ENCODE measurements around the gene BRINP2.

The BRINP2 gene

GRCh38 chr1:177235350-177235749 is 64.6 kb downstream of the BRINP2 start:
- no peak for TF ChIP-seq CTCF (IDR thresholded peaks at IDR 0.05; ENCODE audit: low read depth, low read length, missing control alignments)
- in situ Hi-C loops (cut with HindIII; ENCODE audit: low pct_ligation_motif_present, low sequenced_read_pairs) = no loop called here
- Histone ChIP-seq H3K27me3 (replicated peaks) (no peaks in the 10 kb centered on the region), H3K36me3 (replicated peaks) (no peaks in the 10 kb centered on the region), H3K4me3 (ENCODE audit: low read depth, low read length) (no peak overlapping the region), H3K27ac (no peak overlapping the region)
- DNase-seq = no peak

- Histone ChIP-seq H3K36me3 (replicated peaks) (no peaks in the 10 kb centered on the region), H3K27me3 (replicated peaks) (no peaks in the 10 kb centered on the region), H3K4me3 (ENCODE audit: low read depth, low read length) (no peak overlapping the region), H3K27ac (no peak overlapping the region)
- no peak for DNase-seq
- TF ChIP-seq CTCF (IDR thresholded peaks at IDR 0.05; ENCODE audit: low read depth, low read length, missing control alignments) = no peak
- in situ Hi-C loops (cut with HindIII; ENCODE audit: low pct_ligation_motif_present, low sequenced_read_pairs) = no loop called here
Measured at GRCh38 chr1:177236962-177237361, 66.2 kb downstream of the BRINP2 start.

GRCh38 chr1:177238967-177239366 is 68.2 kb downstream of the BRINP2 start:
- no peaks in the 10 kb centered on the region for H3K27me3 ChIP-seq (replicated peaks)
- no peak for DNase-seq
- no peaks in the 10 kb centered on the region for H3K36me3 ChIP-seq (replicated peaks)
- H3K27ac ChIP-seq = no peak overlapping the region
- in situ Hi-C loops (cut with HindIII; ENCODE audit: low pct_ligation_motif_present, low sequenced_read_pairs) = no loop called here
- no peak overlapping the region for H3K4me3 ChIP-seq (ENCODE audit: low read depth, low read length)
- no peak for TF ChIP-seq CTCF (IDR thresholded peaks at IDR 0.05; ENCODE audit: low read depth, low read length, missing control alignments)

- Histone ChIP-seq H3K27ac (no peak overlapping the region), H3K27me3 (replicated peaks) (no peaks in the 10 kb centered on the region), H3K36me3 (replicated peaks) (no peaks in the 10 kb centered on the region), H3K4me3 (ENCODE audit: low read depth, low read length) (no peak overlapping the region)
- no peak for TF ChIP-seq CTCF (IDR thresholded peaks at IDR 0.05; ENCODE audit: low read depth, low read length, missing control alignments)
- in situ Hi-C loops (cut with HindIII; ENCODE audit: low pct_ligation_motif_present, low sequenced_read_pairs) = no loop called here
- no peak for DNase-seq
Measured at GRCh38 chr1:177239792-177240191, 69.0 kb downstream of the BRINP2 start.

GRCh38 chr1:177243773-177244172 is 73.0 kb downstream of the BRINP2 start:
- TF ChIP-seq CTCF (IDR thresholded peaks at IDR 0.05; ENCODE audit: low read depth, low read length, missing control alignments) = no peak
- no peak for DNase-seq
- Histone ChIP-seq H3K4me3 (ENCODE audit: low read depth, low read length) (no peak overlapping the region), H3K36me3 (replicated peaks) (no peaks in the 10 kb centered on the region), H3K27ac (no peak overlapping the region), H3K27me3 (replicated peaks) (no peaks in the 10 kb centered on the region)
- in situ Hi-C loops (cut with HindIII; ENCODE audit: low pct_ligation_motif_present, low sequenced_read_pairs) = no loop called here

Data from brain microvascular endothelial cell (primary cell).